Natural killer cell (primary cell): ENCODE measurements around the gene KRTAP10-6. TPM values are rescaled to one million over a fixed set of nuclear protein-coding genes. Genes with fewer than 3 reads are reported as not detected.
A peak's percentile ranks its signal among the peaks of the same experiment; 100 is the strongest.
"Not testable (repeated sequence)": the region's sequence is repeated elsewhere in the genome, so short reads cannot be mapped to it uniquely, and the experiment has no call there.

Source experiments
- ATAC-seq, 3 donors: fragments of 150-1000 bp in 2 of 3; fragments of 200-7000 bp in 1 of 3; cut with Tn5 transposase; 1 replicate in 1 of 3; 2 replicates in 2 of 3; pipeline ENCODE4 v1.10.0; 2021; ENCODE audit warnings: mild to moderate bottlenecking in 2 of 3, moderate library complexity in 2 of 3
- DNase-seq, 2 donors: peaks; one replicate each; pipeline versions ENCODE4 v3.0.0 to v3.0.0-alpha.2; 2013 to 2021; ENCODE audit warnings: mixed read lengths in 1 of 2
- H3K27ac ChIP-seq: one replicate; pipeline ENCODE4 v1.5.1; 2013; ENCODE audit warnings: mild to moderate bottlenecking, low read length
- H3K27me3 ChIP-seq: one replicate; pipeline ENCODE4 v1.6.1; 2013; ENCODE audit warnings: low read length; ENCODE audit not compliant: control insufficient read depth, insufficient read depth
- H3K36me3 ChIP-seq: one replicate; pipeline ENCODE4 v1.6.1; 2013; ENCODE audit warnings: low read length; ENCODE audit not compliant: control insufficient read depth, insufficient read depth
- H3K4me1 ChIP-seq: one replicate; pipeline ENCODE4 v1.6.1; 2013; ENCODE audit warnings: low read length; ENCODE audit not compliant: control insufficient read depth, insufficient read depth
- H3K4me3 ChIP-seq: one replicate; pipeline ENCODE4 v1.5.1; 2013; ENCODE audit warnings: low read length
- H3K9me3 ChIP-seq: one replicate; pipeline ENCODE4 v1.6.1; 2013; ENCODE audit warnings: low read length; ENCODE audit not compliant: control insufficient read depth, insufficient read depth
- H3K27ac Mint-ChIP-seq, 2 donors: one replicate each; pipeline ENCODE4 v1.8.0; 2022; ENCODE audit warnings: mild to moderate bottlenecking in 2 of 2, mixed read lengths in 2 of 2, moderate library complexity in 1 of 2
- H3K27me3 Mint-ChIP-seq, 2 donors: one replicate each; pipeline ENCODE4 v1.8.0; 2022; ENCODE audit warnings: low read depth in 2 of 2, mixed read lengths in 2 of 2
- H3K36me3 Mint-ChIP-seq: one replicate; pipeline ENCODE4 v1.8.0; 2022; ENCODE audit warnings: mixed read lengths
- H3K4me1 Mint-ChIP-seq, 2 donors: one replicate each; pipeline ENCODE4 v1.8.0; 2022; ENCODE audit warnings: mixed read lengths in 2 of 2
- H3K4me3 Mint-ChIP-seq: one replicate; pipeline ENCODE4 v1.8.0; 2022; ENCODE audit warnings: mild to moderate bottlenecking, moderate library complexity, mixed read lengths
- H3K9me3 Mint-ChIP-seq, 2 donors: one replicate each; pipeline ENCODE4 v1.8.0; 2022; ENCODE audit warnings: mixed read lengths in 2 of 2
- WGBS: methylation state at CpG from one replicate; pipeline ENCODE4 v1.1.7; 2013; ENCODE audit warnings: missing lambda C conversion rate; ENCODE audit not compliant: insufficient coverage; 5-methylcytosine and 5-hydroxymethylcytosine counted together
- intact Hi-C: fragments of 100-400 bp; cut with micrococcal nuclease; formaldehyde crosslinking; loops from one replicate; pipeline ENCODE4 v1.14.2; 2022
- total RNA-seq, 4 donors: library from RNA; stranded (reverse); fragments of 120-200 nt in 1 of 4; gene quantifications; one replicate each; pipeline versions ENCODE4 v1.2.3 to v1.2.4, GENCODE V29; 2013 to 2022
- TF ChIP-seq, protein P1 (sequence below): fragments of 200-600 bp; IDR thresholded peaks from one replicate; pipeline ENCODE4 v1.8.0; 2022; ENCODE audit warnings: antibody characterized with exemption

Gene KRTAP10-6
- total RNA-seq, 3 donors from 2014 or later (not counting 1 experiment from before 2014, with no cell fraction given): not detected

DNA sequence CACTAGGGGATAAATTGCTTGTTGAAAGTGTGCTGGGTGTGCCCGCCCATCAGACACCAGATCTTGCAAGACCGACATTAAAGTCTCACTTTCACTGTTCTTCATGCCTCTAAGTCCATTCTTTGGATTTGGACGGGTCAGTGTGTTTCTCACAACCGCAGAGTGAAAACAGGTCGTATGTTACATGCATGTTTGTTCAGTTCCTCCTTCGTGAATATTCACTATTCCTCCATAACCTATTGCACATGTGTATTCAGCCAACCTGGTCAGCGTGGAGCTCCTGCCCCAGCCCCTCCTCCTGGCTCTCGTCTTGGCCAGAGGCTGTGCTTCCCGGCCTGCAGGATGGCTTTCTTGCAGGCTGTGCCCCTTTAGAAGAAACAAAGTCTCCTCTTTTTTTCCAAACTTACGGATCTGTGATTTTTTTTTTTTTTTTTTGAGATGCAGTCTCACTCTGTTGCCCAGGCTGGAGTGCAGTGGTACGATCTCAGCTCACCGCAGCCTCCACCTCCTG is 2.2 kb upstream of the KRTAP10-6 start:
- H3K9me3 Mint-ChIP-seq: peaks cover 2 to 3% of the 10 kb centered on the region in 2 donors
- H3K27ac Mint-ChIP-seq: no peak overlapping the region
- ATAC-seq: no peak
- no peak for DNase-seq
- H3K36me3 Mint-ChIP-seq: no peaks in the 10 kb centered on the region
- Histone ChIP-seq H3K27me3 (no peaks in the 10 kb centered on the region), H3K4me3 (no peak overlapping the region), H3K36me3 (no peaks in the 10 kb centered on the region), H3K4me1 (no peaks in the 10 kb centered on the region), H3K27ac (no peak overlapping the region), H3K9me3 (no peaks in the 10 kb centered on the region)
- intact Hi-C loops: no loop called here
- TF ChIP-seq, protein P1, sequence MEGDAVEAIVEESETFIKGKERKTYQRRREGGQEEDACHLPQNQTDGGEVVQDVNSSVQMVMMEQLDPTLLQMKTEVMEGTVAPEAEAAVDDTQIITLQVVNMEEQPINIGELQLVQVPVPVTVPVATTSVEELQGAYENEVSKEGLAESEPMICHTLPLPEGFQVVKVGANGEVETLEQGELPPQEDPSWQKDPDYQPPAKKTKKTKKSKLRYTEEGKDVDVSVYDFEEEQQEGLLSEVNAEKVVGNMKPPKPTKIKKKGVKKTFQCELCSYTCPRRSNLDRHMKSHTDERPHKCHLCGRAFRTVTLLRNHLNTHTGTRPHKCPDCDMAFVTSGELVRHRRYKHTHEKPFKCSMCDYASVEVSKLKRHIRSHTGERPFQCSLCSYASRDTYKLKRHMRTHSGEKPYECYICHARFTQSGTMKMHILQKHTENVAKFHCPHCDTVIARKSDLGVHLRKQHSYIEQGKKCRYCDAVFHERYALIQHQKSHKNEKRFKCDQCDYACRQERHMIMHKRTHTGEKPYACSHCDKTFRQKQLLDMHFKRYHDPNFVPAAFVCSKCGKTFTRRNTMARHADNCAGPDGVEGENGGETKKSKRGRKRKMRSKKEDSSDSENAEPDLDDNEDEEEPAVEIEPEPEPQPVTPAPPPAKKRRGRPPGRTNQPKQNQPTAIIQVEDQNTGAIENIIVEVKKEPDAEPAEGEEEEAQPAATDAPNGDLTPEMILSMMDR: no peak
- peaks cover 0 to 5% of the 10 kb centered on the region in 2 donors for H3K4me1 Mint-ChIP-seq
- 83% methylated on average over 12 of the region's 12 CpGs for WGBS
- H3K27me3 Mint-ChIP-seq: peaks cover 16 to 18% of the 10 kb centered on the region in 2 donors
- no peak overlapping the region for H3K4me3 Mint-ChIP-seq

DNA sequence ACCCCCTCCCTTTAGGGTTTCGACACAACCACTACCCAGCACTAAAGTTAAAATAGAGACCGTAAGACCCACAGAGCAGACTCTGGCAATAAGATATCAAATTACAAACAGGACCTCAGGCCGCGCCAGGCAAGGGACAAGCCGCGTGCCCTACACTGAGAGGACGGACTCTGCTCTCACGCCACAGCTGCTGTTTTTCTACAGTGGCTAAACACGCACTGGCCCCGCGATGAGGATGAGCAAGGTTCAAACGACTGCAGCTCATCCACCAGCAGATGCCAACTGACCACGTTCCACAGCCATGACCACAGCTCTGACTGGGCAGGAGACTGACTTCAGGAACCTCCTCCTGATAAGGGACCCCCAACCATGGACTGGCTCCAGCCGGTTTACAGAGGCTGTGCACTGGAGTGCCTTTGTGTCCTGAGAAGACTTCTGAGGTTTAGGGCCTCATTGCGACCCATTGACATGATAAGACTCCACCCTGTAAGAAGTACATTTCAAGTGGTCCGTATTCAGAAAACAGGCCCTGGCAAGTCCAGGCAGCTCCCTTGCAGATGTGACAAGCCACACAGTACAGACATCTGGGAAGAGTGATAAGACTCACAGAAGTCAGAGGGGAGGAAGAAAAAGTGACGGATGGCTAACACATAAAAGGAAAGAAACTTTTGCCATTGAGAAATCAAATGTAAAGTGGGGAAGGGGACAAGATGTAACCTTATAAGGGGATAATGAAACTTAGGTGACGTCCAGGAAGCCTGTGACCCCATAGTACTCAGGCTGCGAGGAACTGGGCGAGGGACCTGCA is 1.5 kb upstream of the KRTAP10-6 start:
- H3K4me1 ChIP-seq: no peaks in the 10 kb centered on the region
- H3K36me3 Mint-ChIP-seq: no peaks in the 10 kb centered on the region
- WGBS: 80% methylated on average over 20 of the region's 20 CpGs
- H3K27me3 ChIP-seq: no peaks in the 10 kb centered on the region
- DNase-seq: no peak
- H3K36me3 ChIP-seq: no peaks in the 10 kb centered on the region
- TF ChIP-seq, protein P1: no peak
- no peak overlapping the region for H3K27ac Mint-ChIP-seq
- H3K27me3 Mint-ChIP-seq: peaks cover 20% of the 10 kb centered on the region in 2 donors
- intact Hi-C loops: no loop called here
- H3K27ac ChIP-seq: no peak overlapping the region
- no peak for ATAC-seq
- H3K4me3 ChIP-seq: no peak overlapping the region
- H3K9me3 ChIP-seq: no peaks in the 10 kb centered on the region
- peaks cover 2 to 3% of the 10 kb centered on the region in 2 donors for H3K9me3 Mint-ChIP-seq
- peaks cover 0 to 5% of the 10 kb centered on the region in 2 donors for H3K4me1 Mint-ChIP-seq
- no peak overlapping the region for H3K4me3 Mint-ChIP-seq

DNA sequence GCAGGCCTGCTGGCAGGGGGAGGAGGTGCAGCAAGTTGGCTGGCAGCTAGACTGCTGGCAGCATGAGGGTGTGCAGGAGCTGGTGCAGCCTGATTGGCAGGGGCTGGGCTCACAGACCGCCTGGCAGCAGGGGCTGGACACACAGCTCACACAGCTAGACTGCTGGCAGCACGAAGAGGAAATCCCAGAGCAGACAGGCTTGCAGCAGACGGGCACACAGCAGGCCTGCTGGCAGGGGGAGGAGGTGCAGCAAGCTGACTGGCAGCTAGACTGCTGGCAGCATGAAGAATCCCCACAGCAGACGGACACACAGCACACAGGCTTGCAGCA is 539 bp downstream of the KRTAP10-6 start:
- H3K9me3 ChIP-seq, intact Hi-C loops, H3K27ac ChIP-seq, H3K4me1 Mint-ChIP-seq, H3K36me3 ChIP-seq, H3K36me3 Mint-ChIP-seq, H3K27me3 ChIP-seq, DNase-seq, H3K9me3 Mint-ChIP-seq, H3K4me3 Mint-ChIP-seq, H3K4me3 ChIP-seq, H3K27ac Mint-ChIP-seq, H3K4me1 ChIP-seq, ATAC-seq: not testable (repeated sequence)
- peaks cover 19 to 36% of the 10 kb centered on the region in 2 donors for H3K27me3 Mint-ChIP-seq
- no CpG with 5 or more reads among the region's 4 CpGs for WGBS

DNA sequence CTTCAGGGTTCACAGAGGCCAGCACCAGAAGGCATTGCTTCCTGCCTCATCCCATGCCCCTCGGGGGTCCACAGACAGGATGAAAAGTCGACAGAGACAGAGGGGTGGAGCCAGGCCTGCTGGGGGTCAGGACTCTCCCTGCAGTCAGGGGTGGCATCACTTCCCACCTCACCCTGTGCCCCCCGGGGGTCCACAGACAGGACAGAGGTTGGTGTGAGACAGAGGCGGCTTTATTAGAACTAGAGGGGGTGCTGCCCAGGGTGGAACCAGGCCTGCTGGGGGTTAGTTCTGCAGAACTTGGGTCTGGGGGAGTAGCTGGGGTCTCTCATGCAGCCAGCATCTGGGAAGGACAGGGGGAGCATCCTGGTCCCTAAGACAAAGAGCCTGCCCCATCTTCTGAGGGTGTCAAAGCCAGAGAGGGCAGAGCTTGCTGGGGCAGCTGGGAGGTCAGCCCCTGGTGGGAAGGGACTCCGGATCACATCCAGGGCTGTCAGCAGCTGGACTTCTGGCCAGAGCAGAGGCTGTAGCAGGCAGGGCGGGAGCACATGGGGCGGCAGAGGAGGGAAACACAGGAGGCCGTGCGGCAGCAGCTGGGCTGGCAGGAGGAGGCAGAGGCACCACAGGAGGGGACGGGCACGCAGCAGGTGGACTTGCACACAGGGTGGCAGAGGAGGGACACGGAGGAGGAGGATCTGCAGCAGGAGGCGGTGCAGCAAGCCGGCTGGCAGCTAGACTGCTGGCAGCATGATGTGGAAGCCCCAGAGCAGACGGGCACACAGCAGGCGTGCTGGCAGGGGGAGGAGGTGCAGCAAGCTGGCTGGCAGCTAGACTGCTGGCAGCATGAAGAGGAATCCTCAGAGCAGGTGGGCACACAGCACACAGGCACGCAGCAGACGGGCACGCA is 1.2 kb downstream of the KRTAP10-6 start:
- H3K9me3 Mint-ChIP-seq, H3K4me3 Mint-ChIP-seq, H3K27ac Mint-ChIP-seq, H3K27me3 ChIP-seq, intact Hi-C loops, H3K9me3 ChIP-seq, H3K4me1 ChIP-seq, DNase-seq, H3K27ac ChIP-seq, H3K36me3 Mint-ChIP-seq, H3K36me3 ChIP-seq, H3K4me3 ChIP-seq, H3K4me1 Mint-ChIP-seq: not testable (repeated sequence)
- WGBS: 82% methylated on average over 18 of the region's 19 CpGs
- H3K27me3 Mint-ChIP-seq: peaks cover 26 to 42% of the 10 kb centered on the region in 2 donors
- ATAC-seq: peak in 1 of 3 donors; percentile 31
